ENCODE measurements around the gene RAP1A.

The RAP1A gene

DNA sequence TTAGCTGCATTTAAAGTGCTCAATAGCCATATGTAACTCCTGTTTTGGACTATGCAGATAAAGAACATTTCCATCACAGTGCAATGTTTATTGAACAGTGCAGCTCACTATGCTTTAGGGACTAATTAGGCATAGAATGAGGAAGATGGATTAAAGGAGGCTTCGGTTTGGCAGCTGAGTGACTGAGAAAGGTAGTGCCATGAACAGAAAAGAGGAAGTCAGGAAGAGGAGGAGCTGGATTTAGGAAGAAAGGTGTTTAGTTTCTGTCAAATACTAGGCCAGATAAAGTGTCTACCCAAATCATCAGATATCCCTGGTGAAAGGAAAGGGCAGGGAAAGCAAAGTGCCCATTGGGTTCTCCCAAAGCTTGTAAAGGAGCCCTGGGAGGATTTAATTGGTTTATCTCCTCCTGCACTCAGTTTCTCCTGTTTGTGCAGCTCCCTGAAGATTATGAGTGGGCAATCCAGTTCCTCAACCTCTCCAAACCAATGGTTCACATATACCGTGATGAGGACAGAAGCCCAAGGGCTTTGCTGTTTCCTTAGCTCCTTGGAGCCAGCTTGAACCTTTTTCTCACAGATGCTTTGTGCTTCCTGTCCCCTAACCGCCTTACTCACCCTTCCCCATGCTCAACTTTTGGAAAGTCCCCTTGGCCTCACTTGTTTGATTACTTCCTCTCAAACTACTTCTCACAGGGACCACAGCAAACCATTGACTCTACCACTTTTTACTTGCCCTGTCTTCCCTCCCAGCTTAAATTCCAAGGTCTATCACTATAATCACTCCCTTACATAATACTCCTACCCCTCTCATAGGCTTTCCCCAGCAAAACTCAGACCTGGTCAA lies 3.5 kb upstream of the RAP1A start:
- H3K27me3 ChIP-seq (ENCODE audit: control insufficient read depth, low read length): no peaks in the 10 kb centered on the region
- H3F3A ChIP-seq (ENCODE audit: control insufficient read depth, insufficient read depth): peaks cover 12% of the 10 kb centered on the region
- peaks cover 7% of the 10 kb centered on the region for H3K36me3 ChIP-seq (ENCODE audit: control insufficient read depth, low read length)
- H3K4me3 ChIP-seq (ENCODE audit: low read length): peak overlapping the region; percentile 46
- TF ChIP-seq, protein P1, sequence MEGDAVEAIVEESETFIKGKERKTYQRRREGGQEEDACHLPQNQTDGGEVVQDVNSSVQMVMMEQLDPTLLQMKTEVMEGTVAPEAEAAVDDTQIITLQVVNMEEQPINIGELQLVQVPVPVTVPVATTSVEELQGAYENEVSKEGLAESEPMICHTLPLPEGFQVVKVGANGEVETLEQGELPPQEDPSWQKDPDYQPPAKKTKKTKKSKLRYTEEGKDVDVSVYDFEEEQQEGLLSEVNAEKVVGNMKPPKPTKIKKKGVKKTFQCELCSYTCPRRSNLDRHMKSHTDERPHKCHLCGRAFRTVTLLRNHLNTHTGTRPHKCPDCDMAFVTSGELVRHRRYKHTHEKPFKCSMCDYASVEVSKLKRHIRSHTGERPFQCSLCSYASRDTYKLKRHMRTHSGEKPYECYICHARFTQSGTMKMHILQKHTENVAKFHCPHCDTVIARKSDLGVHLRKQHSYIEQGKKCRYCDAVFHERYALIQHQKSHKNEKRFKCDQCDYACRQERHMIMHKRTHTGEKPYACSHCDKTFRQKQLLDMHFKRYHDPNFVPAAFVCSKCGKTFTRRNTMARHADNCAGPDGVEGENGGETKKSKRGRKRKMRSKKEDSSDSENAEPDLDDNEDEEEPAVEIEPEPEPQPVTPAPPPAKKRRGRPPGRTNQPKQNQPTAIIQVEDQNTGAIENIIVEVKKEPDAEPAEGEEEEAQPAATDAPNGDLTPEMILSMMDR (IDR thresholded peaks at IDR 0.05; ENCODE audit: low read depth, low read length, poor library complexity, severe bottlenecking): no peak
- TF ChIP-seq EZH2phosphoT487 (IDR thresholded peaks at IDR 0.05; ENCODE audit: borderline replicate concordance, low read length): no peak
- H3K9me3 ChIP-seq (ENCODE audit: control insufficient read depth, insufficient read depth, low read length): no peaks in the 10 kb centered on the region
- peaks cover 21% of the 10 kb centered on the region for H3K79me2 ChIP-seq (ENCODE audit: control insufficient read depth, low read length)
- H3K4me1 ChIP-seq (ENCODE audit: control insufficient read depth, low read length): peaks cover 47% of the 10 kb centered on the region
- peak overlapping the region; percentile 74 for H3K27ac ChIP-seq (ENCODE audit: low read depth, low read length)
- H3K4me2 ChIP-seq (ENCODE audit: low read length): peak overlapping the region; percentile 65
- no peaks in the 10 kb centered on the region for H4K20me1 ChIP-seq (ENCODE audit: control insufficient read depth, insufficient read depth, low read depth, low read length)
- no peaks in the 10 kb centered on the region for H3K9me2 ChIP-seq (replicated peaks; ENCODE audit: control insufficient read depth, low read length)

- peaks cover 23% of the 10 kb centered on the region for H3K36me3 ChIP-seq (ENCODE audit: control insufficient read depth, low read length)
- no peaks in the 10 kb centered on the region for H3K27me3 ChIP-seq (ENCODE audit: control insufficient read depth, low read length)
- H3K9me2 ChIP-seq (replicated peaks; ENCODE audit: control insufficient read depth, low read length): no peaks in the 10 kb centered on the region
- H3K4me2 ChIP-seq (ENCODE audit: low read length): peak overlapping the region; percentile 90
- peak overlapping the region; percentile 94 for H3K4me3 ChIP-seq (ENCODE audit: low read length)
- peaks cover 41% of the 10 kb centered on the region for H3K79me2 ChIP-seq (ENCODE audit: control insufficient read depth, low read length)
- H3K4me1 ChIP-seq (ENCODE audit: control insufficient read depth, low read length): peaks cover 67% of the 10 kb centered on the region
- H4K20me1 ChIP-seq (ENCODE audit: control insufficient read depth, insufficient read depth, low read depth, low read length): no peaks in the 10 kb centered on the region
- TF ChIP-seq EZH2phosphoT487 (IDR thresholded peaks at IDR 0.05; ENCODE audit: borderline replicate concordance, low read length): no peak
- TF ChIP-seq, protein P1 (IDR thresholded peaks at IDR 0.05; ENCODE audit: low read depth, low read length, poor library complexity, severe bottlenecking): no peak
- H3K9me3 ChIP-seq (ENCODE audit: control insufficient read depth, insufficient read depth, low read length): no peaks in the 10 kb centered on the region
- H3K27ac ChIP-seq (ENCODE audit: low read depth, low read length): peak overlapping the region; percentile 63
- H3F3A ChIP-seq (ENCODE audit: control insufficient read depth, insufficient read depth): peaks cover 15% of the 10 kb centered on the region
These were observed 1.5 kb upstream of the RAP1A start for GRCh38 chr1:111618081-111618480.

GRCh38 chr1:111618961-111619634 lies 491 bp upstream of the RAP1A start:
- H3K9me2 ChIP-seq (replicated peaks; ENCODE audit: control insufficient read depth, low read length): no peaks in the 10 kb centered on the region
- no peaks in the 10 kb centered on the region for H3K27me3 ChIP-seq (ENCODE audit: control insufficient read depth, low read length)
- TF ChIP-seq, protein P1 (IDR thresholded peaks at IDR 0.05; ENCODE audit: low read depth, low read length, poor library complexity, severe bottlenecking): no peak
- no peak for TF ChIP-seq EZH2phosphoT487 (IDR thresholded peaks at IDR 0.05; ENCODE audit: borderline replicate concordance, low read length)
- peaks cover 18% of the 10 kb centered on the region for H3F3A ChIP-seq (ENCODE audit: control insufficient read depth, insufficient read depth)
- H3K4me1 ChIP-seq (ENCODE audit: control insufficient read depth, low read length): peaks cover 77% of the 10 kb centered on the region
- H3K9me3 ChIP-seq (ENCODE audit: control insufficient read depth, insufficient read depth, low read length): no peaks in the 10 kb centered on the region
- H3K27ac ChIP-seq (ENCODE audit: low read depth, low read length): peak overlapping the region; percentile 63
- peak overlapping the region; percentile 90 for H3K4me2 ChIP-seq (ENCODE audit: low read length)
- peak overlapping the region; percentile 94 for H3K4me3 ChIP-seq (ENCODE audit: low read length)
- H3K79me2 ChIP-seq (ENCODE audit: control insufficient read depth, low read length): peaks cover 51% of the 10 kb centered on the region
- H4K20me1 ChIP-seq (ENCODE audit: control insufficient read depth, insufficient read depth, low read depth, low read length): no peaks in the 10 kb centered on the region
- H3K36me3 ChIP-seq (ENCODE audit: control insufficient read depth, low read length): peaks cover 26% of the 10 kb centered on the region

Data from DOHH2 (cell line).